GM21576 (cell line): ENCODE data around the gene NDUFB7.
A peak's percentile ranks its signal among the peaks of the same experiment; 100 is the strongest.
"Not testable (repeated sequence)": the region's sequence is repeated elsewhere in the genome, so short reads cannot be mapped to it uniquely, and the experiment has no call there.

Source experiments
- ATAC-seq: cut with Tn5 transposase; IDR thresholded peaks from one replicate; pipeline ENCODE4 v1.9.1; 2021; ENCODE audit warnings: mild to moderate bottlenecking, moderate library complexity; ENCODE audit not compliant: unreplicated experiment

Gene NDUFB7

GRCh38 chr19:14575428-14575980, 3.6 kb upstream of the NDUFB7 start:
- ATAC-seq = no peak

DNA sequence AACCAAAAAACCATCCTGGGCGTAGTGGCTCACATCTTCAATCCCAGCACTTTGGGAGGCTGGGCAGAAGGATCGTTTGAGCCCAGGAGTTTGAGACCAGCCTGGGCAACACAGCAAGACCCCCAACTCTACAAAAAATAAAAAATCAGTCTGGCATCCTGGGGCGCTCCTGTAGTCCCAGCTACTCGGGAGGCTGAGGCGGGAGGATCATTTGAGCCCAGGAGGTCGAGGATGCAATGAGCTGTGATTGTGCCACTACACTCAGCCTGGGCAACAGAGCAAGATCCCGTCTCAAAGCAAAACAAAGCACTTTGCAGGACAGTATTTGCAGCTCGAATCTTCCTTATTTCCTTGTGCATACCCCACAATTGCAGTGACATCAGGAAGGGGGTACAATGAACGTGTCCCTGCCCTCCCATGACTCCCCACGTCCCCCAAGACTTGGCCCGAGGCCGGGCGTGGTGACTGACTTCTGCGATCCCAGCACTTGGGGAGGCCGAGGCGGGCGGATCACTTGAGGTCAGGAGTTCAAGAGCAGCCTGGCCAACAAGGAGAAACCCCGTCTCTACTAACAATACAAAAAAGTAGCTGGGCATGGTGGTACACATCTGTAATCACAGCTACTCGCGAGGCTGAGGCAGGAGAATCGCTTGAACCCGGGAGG, 870 bp downstream of the NDUFB7 start:
- no peak for ATAC-seq

GRCh38 chr19:14567079-14567478, 4.8 kb downstream of the NDUFB7 start:
- ATAC-seq = no peak

- no peak for ATAC-seq
Measured at GRCh38 chr19:14566712-14567077, 5.2 kb downstream of the NDUFB7 start.

DNA sequence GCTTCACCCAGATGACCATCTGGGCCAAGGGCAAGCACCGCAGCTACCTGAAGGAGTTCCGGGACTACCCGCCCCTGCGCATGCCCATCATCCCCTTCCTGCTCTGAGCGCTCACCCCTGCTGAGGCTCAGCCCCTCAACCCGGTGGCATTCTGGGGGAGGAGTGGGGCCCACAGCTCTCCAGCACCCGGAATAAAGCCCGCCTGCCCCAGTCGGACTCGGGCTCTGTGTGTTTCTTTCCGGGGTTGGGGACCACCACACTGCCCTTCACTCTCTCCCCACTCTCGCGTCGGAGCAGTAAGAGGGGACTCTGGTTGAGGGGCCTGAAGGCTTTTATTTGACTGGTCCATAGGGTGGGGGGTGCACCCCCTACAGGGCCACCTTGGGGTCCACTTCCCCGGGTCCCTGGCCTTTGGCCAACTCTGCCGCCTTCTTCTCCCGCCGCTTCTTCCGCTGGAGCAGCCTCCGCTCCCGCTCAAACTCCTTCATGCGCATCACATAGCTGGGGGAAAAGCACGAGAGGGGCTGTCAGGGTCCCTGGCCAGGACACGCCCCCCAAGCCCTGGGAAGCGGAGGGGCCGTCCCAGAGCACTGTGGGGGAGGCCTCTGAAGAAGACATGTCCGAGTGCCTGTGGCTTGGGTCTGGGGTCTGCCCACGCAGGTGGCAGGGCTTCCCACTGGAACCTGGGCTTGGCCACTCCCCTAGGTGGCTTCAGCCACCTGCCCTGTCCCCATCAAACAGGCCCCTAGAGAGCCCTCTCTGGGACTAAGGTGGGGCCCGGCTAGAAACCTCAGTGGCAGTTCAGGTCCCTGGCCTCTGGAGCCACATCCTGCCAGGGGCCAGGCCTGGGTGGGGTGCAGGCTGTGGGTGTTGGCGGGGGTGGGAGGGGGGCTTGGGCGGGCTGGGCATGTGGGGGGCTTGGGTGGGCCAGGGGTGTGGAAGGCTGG, 5.8 kb downstream of the NDUFB7 start:
- ATAC-seq = no peak

GRCh38 chr19:14565298-14565679, 6.6 kb downstream of the NDUFB7 start:
- ATAC-seq = no peak

DNA sequence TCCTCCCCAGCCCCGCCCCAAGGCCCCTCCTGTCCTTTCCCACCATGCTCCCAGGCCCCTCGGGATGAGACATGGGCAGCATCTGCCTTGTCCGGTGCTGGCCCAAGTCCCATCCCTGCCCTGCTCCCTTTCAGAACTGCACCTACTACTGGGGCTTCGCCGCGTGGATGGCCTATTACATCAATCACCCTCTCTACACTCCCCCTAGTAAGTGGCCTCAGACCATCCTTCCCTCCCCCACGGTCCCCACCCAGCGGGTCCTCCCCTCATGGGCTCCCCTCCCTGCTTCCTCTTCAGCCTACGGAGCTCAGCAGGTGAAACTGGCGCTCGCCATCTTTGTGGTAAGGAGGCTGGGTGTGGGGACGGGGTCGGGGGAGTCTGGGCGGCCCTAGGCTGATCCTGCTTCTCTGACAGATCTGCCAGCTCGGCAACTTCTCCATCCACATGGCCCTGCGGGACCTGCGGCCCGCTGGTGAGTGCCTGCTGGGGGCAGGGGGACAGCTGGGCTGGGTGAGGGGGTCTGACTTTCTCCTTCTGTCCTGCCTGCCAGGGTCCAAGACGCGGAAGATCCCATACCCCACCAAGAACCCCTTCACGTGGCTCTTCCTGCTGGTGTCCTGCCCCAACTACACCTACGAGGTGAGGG, 7.1 kb downstream of the NDUFB7 start:
- not testable (repeated sequence) for ATAC-seq

- no peak for ATAC-seq
Measured at GRCh38 chr19:14563989-14564651, 7.7 kb downstream of the NDUFB7 start.

DNA sequence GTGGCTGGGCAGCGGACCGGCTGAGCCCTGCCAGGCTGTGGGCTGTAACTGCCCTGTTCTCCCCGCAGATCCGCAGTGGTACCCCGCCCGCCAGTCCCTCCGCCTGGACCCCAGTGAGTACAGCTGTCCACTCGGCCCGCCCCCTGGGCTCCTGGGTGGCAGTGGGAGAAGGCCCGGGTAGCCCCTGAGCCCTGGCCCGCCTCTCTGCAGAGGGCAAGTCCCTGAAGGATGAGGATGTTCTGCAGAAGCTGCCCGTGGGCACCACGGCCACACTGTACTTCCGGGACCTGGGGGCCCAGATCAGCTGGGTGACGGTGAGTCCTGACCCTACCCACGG, 8.3 kb downstream of the NDUFB7 start:
- no peak for ATAC-seq

DNA sequence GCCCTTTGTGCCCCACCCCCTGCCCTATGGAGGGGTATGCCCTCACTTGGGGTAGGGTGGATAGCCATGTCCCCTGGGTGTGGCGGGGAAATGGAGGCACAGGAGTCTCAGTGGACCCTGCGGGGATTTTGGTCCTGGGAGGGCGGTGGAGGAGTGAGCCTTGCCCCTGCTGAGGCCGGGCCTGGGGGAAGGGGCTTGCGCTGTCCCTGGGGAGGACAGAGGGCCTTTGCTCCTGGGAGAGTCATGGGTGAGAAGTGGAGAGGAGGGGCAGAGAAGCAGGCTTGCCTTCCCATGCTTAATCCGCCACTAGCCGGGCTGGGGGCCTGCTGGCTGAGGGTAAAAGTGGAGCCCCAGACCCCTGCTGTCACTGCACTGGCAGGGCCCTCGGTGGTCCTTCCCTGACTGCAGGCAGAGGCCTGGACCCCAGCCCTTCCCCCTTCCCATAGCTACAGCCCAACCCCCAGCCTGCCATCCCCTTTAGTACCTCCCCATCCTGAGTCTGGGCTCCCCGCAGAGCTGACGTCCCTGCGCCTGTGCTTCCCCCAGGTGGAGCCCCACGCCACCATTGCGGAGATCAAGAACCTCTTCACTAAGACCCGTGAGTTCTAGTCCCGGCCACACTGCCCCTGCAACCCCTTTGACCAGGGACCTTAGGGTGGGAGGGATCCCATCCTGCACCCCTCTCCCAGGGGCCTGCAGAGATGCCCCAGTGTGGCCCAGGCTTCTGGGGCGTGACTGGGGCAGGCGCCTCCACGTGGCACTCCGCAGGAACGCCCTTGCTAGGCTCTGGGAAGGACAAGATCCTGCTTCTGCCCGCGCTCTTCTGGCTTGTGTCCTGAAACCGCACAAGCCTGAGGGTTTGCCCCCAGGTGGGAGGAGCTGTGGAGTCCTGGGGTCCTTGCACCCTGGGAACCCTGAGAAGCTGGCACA, 8.9 kb downstream of the NDUFB7 start:
- ATAC-seq = no peak

DNA sequence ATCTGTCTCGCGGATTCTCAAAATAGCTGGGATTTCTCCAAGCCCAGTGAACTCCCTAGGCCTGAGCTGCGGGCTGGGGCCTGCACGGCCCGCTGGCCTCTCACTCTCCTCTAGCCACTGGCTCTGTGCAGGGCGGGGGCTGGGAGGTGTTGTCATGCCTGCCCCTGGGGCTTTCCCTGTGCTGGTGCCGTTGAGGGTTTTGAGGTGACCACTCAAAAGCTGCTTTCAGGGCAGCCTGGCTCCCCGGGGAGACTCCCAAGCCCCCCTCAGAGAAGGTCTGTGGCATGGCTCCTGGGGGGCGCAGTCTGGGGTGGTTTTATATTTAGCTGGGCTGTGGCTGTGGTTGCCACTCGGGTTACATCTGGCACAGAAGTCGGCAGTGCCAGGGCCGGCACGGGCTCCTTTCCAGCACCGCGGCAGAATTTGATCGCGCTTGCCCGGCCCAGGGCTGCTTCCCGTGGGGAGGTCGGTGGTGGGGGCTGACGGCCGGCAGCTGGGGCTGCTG, 10.0 kb downstream of the NDUFB7 start:
- no peak for ATAC-seq

DNA sequence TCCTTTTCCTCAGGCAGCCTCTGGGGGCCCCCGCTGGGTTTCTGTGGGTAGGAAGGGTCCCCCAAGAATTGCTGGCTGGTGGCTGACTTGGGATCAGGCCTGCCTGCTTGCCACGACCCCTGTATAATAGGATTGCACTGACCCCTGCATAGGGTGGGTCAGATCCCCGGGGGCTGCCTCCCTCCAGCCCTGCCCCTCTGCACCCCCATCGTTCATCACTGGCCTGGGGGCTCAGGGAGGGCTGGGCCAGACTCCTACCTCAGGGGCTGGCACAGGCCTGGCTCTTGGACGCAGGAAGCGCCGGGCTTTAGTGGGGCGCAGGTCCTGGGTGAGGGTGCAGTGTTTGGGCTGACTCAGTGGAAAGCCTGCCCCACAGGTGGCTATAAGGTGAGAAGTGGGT, 10.6 kb downstream of the NDUFB7 start:
- ATAC-seq = no peak

GRCh38 chr19:14560776-14561108, 11.1 kb downstream of the NDUFB7 start:
- no peak for ATAC-seq

DNA sequence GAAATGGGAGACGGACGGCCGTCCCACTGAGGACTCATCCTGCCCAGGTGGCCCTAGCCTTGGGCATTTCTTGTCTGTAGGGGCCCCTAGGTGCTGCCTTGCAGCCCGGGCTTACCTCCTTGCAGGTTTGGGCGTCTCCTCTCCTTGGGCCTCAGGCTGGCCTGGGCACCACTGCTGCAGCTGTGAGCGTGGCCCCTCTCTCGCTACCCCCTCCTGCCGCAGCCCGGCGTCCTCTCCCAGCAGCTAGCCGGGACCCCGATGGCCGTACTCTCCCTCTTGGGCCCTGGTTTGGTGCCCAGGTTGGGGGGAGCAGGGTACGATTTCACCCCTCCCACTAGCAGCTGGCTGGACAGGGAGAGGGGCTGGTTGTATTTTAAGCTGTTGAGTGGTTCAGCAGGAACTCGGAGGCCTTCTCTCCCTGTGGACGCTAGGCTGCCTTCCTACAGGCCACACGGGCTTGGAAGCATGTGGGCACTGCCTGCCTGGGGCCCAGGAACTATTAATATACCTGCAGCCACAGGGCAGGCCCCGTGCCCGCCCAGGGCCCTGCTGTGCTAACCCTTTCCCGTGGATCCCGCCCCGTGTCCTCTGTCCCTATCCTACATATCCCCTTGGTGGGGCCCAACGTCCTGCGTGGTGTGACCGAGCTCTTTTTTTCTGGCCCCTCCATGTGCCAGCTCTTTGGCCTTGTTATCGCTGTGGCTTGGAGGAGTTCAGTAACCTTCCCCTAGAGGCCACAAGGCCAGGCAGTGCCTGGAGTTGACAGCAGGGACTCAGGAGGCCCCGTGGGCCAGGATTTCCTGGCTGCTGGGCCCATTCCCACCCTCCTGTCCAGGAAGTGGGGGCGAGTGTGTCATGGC, 11.7 kb downstream of the NDUFB7 start:
- ATAC-seq = no peak

DNA sequence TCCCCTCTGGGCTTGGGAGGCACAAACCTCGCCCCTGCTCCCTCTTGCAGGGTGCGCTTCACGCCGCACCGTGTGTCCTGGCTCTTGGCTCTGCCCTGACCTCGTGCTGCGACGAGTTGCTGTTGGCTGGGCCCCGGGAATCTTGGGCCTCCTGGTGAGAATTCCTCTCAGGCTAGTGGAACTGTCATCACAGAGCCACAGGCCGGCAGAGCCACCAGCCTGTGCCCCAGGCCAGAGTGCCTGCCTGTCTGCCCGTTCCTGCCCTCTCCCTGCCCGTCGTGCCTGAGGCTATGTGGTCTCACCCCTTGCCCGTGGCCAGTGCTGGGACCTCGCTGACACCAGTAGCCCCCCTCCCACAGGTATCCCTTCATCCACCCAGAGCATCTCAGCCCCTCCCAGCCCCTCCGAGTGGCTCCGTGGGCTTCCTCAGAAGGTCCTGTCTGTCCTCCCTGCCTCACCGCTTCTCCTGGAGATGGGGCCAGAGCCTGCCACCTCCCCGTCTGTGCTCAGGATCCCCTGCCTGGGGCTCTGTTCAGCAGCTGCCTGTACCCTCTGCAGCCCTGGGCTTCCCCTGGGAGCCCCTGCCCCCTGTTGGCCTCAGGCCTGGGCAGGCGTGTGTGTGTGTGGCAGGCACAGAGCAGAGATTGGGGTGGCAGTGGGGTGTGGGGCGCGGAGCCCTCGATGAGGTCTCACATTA, 13.3 kb downstream of the NDUFB7 start:
- ATAC-seq = no peak

DNA sequence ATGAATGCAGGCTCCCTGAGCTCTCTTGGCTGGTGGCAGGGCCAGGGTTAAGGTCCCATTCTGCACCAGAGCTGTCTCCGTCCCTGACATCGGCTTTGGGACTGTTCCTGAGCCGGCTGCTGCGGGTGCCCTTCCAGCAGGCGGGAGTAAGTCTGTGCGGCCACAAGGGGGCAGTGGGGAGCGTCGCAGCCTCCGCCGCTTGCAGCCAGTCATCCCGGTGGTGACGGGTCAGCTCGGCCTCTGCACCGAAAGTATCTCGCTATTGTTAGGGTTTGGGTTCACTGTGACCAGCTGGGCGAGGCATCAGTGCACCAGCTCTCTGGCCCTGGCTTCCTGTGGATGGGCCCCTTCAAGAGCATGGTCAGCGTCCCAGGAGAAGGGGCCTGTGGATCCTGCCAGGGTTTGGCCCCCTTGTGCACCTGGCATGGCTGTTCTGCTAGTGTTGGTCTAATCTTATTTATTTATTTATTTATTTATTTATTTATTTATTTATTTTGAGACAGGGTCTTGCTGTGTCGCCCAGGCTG, 15.1 kb downstream of the NDUFB7 start:
- peak; percentile 46 for ATAC-seq

DNA sequence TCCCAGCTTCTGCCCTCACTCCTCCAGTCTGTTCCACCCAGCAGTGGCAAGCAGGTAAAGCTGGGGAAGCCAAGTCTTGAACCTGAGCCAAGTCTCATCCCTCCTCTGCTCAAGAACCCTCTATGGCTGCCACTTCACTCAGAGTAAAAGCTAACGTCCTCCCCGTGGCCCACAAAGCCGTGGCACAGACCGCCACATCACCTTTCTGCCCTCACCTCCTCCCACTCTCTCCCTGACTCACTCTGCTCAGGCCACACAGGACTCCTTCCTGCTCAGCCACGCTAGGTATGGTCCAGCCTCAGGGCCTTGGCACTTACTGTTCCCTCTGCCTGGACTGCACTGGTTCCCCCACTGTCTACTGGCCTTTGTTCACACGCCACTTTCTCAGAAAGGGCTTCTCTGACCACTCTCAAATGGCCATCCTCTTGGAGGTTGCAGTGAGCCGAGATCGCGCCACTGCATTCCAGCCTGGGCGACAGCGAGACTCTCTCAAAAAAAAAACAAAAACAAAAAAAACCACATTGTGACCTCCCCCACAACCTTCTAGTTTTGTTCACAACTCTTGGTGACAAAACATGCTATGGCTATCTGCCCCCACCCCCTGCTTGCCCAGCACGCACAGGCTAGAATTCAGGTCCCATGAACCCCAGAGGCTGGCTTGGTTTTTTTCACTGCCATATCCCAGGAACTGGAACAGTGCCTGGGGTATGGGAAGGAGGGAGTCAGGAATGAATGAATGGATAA, 15.8 kb downstream of the NDUFB7 start:
- ATAC-seq = no peak
